Stimulated activated CD8-positive, alpha-beta memory T cell treated with anti-CD3 and anti-CD28 coated beads, Interleukin-7, amount 100 ng/mL, for 1 hour (primary cell): ENCODE measurements around the gene ACOX1.

Source experiments
- DNase-seq, 2 donors: peaks; one replicate each; pipeline ENCODE4 v3.0.0-alpha.2; 2020; ENCODE audit warnings: low read depth in 2 of 2

ACOX1 gene

DNA sequence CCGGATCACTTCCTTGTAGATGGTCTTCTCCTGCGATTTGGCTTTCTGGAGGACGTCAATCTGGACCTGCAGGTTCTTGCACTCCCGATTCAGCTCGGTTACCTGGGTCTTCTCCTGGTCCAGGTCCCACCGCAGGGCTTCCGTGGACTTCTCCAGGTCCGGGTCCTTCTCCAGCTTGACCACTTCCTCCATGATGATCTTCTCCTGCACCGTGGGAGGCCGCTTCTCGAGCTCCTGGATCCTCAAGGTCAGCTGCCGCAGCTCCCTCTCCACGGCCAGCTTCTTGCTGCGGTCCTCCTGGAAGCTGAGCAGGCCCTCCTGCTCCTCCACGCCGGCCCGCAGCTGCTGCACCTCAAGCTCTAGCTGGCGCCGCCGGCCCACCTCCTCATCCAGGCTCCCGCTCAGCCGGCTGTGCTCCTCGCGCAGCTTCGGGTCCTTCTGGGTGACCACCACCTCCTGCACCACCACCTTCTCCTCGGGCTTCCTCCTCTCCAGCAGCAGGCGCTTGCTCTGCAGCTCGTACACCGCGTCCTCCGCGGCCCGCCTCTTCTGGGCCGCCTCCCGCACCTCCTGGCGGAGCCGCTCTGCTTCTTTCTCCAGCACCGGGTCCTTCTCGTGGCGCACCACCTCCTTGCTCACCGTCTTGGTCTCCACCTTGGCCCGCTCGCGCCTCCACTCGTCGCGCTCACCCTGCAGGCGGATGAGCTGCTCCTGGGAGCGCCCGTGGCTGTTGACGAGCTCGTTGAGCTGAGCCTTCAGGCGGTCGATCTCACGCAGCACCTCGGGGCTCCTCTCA, 29.9 kb upstream of the ACOX1 start:
- no peak for DNase-seq

DNA sequence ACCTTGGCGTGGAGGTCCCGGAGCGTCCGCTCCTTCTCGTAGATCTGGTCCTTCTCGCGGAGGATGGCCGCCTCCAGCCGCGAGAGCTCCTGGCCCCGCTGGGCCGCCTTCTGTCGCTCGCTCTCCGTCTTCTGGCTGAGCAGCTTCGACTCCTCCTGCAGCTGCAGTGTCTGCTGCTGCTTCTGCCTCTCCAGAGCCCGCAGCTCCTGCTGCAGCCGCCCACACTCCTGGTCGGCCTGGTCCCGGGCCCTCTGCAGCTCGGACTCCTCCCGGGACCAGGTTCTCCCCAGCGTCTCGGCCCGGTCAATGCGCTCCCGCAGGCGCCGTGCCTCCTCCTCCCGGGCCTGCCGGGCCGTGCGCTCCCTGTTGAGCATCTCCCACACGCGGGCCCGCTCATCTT, 29.2 kb upstream of the ACOX1 start:
- no peak for DNase-seq

- no peak for DNase-seq
These were observed 28.8 kb upstream of the ACOX1 start for GRCh38 chr17:76007850-76008165.

GRCh38 chr17:76007131-76007849, 28.3 kb upstream of the ACOX1 start:
- no peak for DNase-seq

DNA sequence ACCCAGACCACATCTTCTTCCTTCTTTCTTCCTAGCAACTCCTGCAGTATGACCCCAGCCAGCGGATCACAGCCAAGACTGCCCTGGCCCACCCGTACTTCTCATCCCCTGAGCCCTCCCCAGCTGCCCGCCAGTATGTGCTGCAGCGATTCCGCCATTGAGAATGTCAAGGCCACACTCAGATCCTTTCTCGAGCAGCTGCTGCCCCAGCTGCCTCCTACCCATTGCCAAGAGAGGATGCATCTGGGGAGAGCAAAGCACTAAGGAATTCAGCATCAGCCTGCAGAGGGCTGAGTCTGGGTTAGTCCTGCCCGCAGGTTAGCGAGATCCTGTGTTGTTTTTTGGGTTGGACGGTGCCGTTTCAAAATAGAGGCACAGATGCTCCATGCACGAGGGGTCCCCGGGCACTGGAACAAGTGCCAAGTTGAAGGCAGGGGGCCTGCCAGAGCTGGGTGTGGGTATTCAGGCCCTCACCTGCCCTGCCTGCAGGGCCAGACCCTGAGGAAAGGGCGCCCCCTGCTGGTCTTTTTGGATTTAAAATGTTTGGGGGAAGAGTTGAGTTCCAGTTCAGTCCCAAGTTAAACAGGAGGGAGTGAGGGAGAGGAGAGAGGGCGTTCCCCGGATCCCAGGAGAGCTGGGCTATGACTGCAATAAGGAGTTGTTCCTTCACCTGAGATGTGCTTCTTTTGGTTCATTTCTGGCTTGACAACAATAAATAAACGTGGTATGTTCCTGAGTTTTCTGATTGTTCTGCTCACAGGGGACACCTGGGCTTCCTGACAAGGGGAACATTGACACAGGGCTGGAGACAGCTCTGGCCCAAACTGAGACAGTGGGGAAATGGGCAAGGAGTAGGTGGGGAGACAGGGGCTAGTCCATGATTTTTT, 26.5 kb upstream of the ACOX1 start:
- DNase-seq, result peak; percentile 55 to 78

GRCh38 chr17:76004750-76005262, 25.8 kb upstream of the ACOX1 start:
- no peak for DNase-seq

DNA sequence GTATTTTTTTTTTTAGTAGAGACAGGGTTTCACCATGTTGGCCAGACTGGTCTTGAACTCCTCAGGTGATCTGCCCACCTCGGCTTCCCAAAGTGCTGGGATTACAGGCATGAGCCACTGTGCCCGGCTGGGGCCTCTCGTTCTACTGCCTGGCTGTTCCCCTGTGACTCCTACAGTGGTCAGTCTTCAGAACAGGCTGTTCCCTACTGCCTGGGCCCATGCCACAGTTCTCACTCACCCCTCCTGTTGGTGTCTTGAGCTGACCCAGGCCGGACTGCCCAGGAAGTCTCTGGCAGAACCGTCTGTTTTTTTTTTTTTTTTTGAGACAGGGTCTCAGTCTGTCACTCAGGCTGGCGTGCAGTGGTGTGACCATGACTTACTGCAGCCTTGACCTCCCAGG, 24.9 kb upstream of the ACOX1 start:
- DNase-seq, result no peak

GRCh38 chr17:76002100-76002499, 23.1 kb upstream of the ACOX1 start:
- DNase-seq, result no peak

DNA sequence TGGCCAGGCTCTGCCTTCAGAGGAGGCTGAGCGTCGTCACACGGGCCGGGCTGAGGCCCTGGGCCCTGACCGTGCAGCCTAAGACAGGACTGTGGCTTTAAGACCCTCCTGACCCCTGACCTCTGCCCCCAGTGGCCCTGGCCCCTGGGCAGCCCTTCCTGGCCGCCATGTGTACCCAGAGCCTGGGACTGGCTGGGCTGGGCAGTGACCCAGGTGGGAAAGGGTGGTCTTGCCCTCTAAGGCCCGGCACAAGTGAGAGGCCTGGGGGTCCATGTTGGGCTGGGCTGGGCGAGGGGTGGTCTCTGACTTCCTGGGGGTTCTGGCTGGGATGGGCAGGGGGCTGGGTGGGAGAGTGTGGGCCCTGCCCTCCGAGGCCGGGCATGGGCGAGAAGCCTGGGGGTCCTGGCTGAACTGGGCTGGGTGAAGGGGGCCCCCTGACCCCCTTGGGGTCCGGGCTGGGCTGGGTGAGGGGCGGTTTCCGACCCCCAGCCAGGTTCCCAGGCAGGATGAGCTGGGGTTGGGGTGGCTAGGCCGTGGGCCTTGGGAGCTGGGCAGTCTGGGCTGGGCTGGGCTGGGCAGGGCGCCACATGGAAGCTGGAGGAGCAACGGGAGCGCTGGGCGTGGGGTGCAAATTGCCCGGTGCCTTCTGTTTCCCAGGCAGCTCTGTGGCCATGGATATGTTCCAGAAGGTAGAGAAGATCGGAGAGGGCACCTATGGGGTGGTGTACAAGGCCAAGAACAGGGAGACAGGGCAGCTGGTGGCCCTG, 22.0 kb upstream of the ACOX1 start, which contains the start of gene CDK3:
TSS of gene CDK3 (plus strand) at position 101 of the 767 bp plus-strand sequence. CDS start at position 672, 571 bp downstream.
- no peak for DNase-seq

DNA sequence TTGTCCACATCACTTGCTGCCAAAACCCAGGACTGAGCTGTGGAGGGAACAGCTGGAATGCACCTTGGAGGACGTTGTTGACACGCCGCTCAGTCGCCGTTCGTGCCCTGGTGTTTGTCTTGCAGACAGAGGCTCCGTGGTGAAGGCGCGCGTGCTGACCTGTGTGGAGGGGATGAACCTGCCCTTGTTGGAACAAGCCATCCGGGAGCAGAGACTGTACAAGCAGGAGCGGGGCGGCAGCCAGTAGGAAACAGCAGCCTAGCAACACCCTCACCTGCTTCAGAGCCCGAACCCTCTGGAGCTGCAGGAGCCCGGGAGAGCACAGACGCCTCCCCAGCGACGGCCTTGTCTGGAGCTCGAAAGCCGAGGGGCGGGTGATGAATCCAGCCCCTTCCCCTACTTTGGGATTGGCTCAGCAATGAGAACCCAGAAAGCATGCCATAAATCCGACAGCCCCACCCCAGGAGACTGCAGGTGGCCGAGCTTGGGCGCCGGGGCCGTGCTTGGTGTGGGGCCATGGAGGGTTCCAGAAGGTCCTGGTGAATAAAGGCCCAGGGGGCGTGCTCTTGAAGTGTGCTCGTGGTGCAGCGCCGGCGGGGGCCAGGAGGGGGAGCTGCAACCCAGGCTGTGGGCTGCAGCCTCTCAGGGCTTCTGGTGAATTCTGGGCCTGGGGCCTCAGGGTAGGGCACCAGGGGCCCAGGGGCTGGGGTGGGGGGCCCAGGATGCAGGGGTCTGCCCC, 21.2 kb upstream of the ACOX1 start:
- DNase-seq, result peak in 1 of 2 donors; percentile 29

DNA sequence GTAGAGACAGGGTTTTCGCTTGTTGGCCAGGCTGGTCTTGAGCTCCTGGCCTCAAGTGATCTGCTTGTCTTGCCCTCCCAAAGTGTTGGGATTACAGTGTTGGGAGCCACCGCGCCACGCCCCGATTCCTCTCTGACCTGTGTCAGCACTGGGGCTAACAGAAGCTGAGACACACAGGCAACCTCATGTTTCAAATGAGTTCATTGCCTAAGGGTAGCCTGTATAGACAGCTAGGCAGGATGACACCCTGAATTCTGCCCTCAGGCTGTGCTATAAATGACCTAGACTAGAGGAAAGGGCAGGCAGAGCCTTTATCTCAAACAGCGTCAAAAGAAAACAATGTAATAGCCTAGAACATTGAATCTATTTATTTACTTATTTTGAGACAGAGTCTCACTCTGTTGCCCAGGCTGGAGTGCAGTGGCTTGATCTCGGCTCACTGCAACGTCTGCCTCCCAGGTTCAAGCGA, 19.4 kb upstream of the ACOX1 start:
- DNase-seq, result no peak

DNA sequence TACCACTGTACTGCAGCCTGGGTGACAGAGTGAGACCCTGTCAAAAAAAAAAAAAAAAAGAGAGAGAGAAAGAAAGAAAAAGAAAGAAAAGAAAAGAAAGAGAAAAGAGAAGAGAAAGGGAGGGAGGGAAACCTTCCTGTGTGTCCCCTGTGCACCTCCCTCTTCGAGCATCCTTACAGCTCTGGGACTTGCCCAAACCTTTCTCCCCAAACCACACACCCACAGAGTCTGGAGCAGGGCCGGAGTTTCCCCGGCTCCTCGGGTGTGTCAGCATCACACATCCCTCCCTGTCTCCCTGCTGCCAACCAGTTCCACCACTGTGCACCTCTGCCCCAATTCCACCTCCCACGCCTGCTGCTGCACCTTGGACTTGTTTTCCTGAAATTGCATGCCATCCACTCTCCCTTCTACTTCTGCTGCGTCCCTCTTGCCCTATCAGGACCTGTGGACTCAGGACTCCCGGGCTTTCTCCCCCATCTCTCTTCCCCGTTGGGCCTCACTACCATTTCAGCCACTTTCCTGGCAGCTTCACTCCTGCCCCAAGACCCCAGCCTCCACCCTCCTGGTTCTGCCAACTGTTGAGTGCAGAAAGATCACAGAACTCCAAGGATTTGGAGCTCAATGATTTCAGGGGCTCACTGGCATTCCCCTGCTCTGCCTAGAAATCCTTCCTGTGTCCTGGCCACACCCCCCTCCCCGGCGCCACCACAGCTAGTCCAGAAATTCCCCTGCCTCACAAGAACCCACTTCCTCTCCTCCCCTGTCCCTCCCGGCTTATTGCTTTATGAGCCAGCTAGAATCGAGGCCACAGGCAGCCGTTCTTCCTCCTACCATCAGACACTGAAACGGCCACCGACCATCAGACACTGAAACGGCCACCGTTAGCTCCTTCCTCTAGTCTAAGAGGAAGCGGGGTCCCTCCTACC, 18.0 kb upstream of the ACOX1 start:
- DNase-seq, result no peak

- DNase-seq, result no peak
These were observed 16.5 kb upstream of the ACOX1 start for GRCh38 chr17:75995385-75995925.

GRCh38 chr17:75994802-75995370, 15.9 kb upstream of the ACOX1 start:
- no peak for DNase-seq

- DNase-seq, result no peak
These were observed 12.4 kb upstream of the ACOX1 start for GRCh38 chr17:75991396-75991795.

DNA sequence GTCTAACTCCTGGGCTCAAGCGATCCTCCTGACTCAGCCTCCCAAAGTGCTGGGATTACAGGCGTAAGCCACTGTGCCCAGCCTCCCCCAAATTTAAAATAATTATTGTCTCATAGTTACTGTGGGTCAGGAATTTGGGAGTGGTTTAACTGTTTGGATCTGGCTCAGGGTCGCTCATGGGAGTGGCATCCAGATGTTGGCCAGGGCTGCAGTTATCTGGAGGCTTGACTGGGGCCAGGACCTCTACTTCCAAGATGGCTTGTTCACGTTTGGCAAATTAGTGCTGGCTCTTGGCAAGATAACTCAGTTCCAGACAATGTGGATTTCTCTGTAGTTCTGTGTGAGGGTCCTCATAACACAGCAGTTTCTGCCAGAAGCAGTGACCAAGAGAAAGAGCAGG, 8.1 kb upstream of the ACOX1 start:
- DNase-seq, result no peak

GRCh38 chr17:75985986-75986385, 7.0 kb upstream of the ACOX1 start:
- no peak for DNase-seq

DNA sequence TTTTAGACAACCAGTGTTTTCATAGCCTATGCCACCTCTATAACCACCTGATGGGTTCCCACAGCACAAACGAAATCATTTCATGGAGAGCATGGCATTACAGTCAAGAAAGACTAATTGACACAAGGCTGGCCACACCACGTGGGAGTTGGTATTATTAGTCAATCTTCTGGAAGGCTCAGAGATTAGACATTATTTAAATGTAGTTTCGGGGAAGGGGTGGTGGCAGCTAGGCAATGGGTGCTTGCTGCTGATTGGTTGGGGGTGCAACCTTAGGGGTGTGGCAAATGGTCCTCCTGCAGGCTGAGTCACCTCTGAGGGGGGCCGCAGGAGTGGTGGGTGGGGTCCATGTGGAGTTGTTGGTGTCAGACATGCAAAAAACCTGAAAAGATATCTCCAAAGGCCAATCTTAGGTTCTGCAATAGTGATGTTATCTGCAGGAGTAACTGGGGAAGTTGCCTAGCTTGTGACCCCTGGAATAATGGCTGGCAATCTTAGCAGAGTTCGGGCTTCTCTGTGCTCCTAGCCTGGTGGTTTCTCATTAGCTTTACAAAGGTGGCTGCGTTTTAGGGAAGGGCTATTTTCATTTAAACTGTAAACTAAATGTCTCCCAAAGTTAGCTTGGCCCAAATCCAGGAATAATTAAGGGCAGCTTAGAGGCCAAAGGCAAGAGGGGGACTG, 4.7 kb upstream of the ACOX1 start:
- no peak for DNase-seq
